K562 (cell line): Measurements from ENCODE around the gene GALNT13.

Experiments
- CREB1 ChIP-seq, 2 experiments: sonication (generic) in 1 of 2; formaldehyde crosslinking in 1 of 2; IDR thresholded peaks; 2 replicates each; pipeline versions ENCODE4 v1.6.1 to v1.8.0; 2012 to 2022; ENCODE audit warnings: inconsistent platforms in 1 of 2, mild to moderate bottlenecking in 1 of 2, missing genetic modification reagents in 1 of 2, moderate library complexity in 1 of 2
- CTCF ChIP-seq, 3 experiments: IDR thresholded peaks in 2 of 3; conservative IDR thresholded peaks in 1 of 3; 2 replicates each; pipeline ENCODE4 v1.5.1; 2011 to 2012; ENCODE audit warnings: low read length in 3 of 3, mild to moderate bottlenecking in 3 of 3, control low read depth in 2 of 3, improper control_type of control experiment in 1 of 3, inconsistent platforms in 1 of 3, low read depth in 1 of 3, mixed read lengths in 1 of 3, moderate library complexity in 1 of 3; ENCODE audit not compliant: insufficient read depth in 2 of 3
- EZH2 ChIP-seq: IDR thresholded peaks from 2 replicates; pipeline ENCODE4 v1.6.1; 2012; ENCODE audit warnings: low read depth, mild to moderate bottlenecking, inconsistent platforms, low read length, borderline replicate concordance
- PHF20 ChIP-seq: fragments of 450-650 bp; IDR thresholded peaks from 2 replicates; pipeline ENCODE4 v1.6.1; 2018; ENCODE audit not compliant: partially characterized antibody
- TAL1 ChIP-seq: fragments of 450-650 bp; IDR thresholded peaks from 2 replicates; pipeline ENCODE4 v1.6.1; 2016; ENCODE audit warnings: mild to moderate bottlenecking
- TARDBP ChIP-seq: fragments of 450-650 bp; IDR thresholded peaks from 2 replicates; pipeline ENCODE4 v1.6.1; 2016
- ZNF280A ChIP-seq: fragments of 450-650 bp; IDR thresholded peaks from 2 replicates; pipeline ENCODE4 v1.6.1; 2018; ENCODE audit warnings: mild to moderate bottlenecking, low read depth; ENCODE audit not compliant: partially characterized antibody

GRCh38 chr2:153986488-153987229 lies 114.9 kb downstream of the GALNT13 start:
- no peak for TF ChIP-seq PHF20
- no peak for TF ChIP-seq TAL1
- no peak for TF ChIP-seq CTCF (IDR thresholded peaks at IDR 0.05 in 2 of 3, conservative IDR thresholded peaks at IDR 0.05 in 1 of 3; ENCODE audit: insufficient read depth in 2 of 3, low read depth in 1 of 3, low read length in 3 of 3)
- no peak for TF ChIP-seq EZH2
- TF ChIP-seq CREB1 (IDR thresholded peaks at IDR 0.05) = no peak
- TF ChIP-seq CREB1 (CRISPR knock-in tag; IDR thresholded peaks at IDR 0.05) = no peak
- TF ChIP-seq ZNF280A = no peak
- no peak for TF ChIP-seq TARDBP
